PC-3 (cell line): ENCODE results near the gene C20orf141.
"Not testable (repeated sequence)": the region's sequence is repeated elsewhere in the genome, so short reads cannot be mapped to it uniquely, and the experiment has no call there.

ENCODE experiments used
- CTCF ChIP-seq: fragments of 300-600 bp; sonication (generic); conservative IDR thresholded peaks from 2 replicates; pipeline ENCODE4 v1.5.1; 2017; ENCODE audit warnings: antibody characterized with exemption, low read depth, mild to moderate bottlenecking, low read length
- EZH2 ChIP-seq: fragments of 300-600 bp; sonication (generic); IDR thresholded peaks from one replicate; pipeline ENCODE4 v1.6.1; 2017; ENCODE audit warnings: antibody characterized with exemption, mild to moderate bottlenecking, low read length; ENCODE audit not compliant: unreplicated experiment
- EZH2phosphoT487 ChIP-seq: fragments of 300-600 bp; sonication (generic); IDR thresholded peaks from 2 replicates; pipeline ENCODE4 v1.6.1; 2018; ENCODE audit warnings: mild to moderate bottlenecking, antibody characterized with exemption, low read length, borderline replicate concordance

GRCh38 chr20:2831206-2831605 is 16.4 kb downstream of the C20orf141 start:
- TF ChIP-seq CTCF, EZH2, EZH2phosphoT487: not testable (repeated sequence)
